Effector CD4-positive, alpha-beta T cell (primary cell): ENCODE measurements around the gene GAB4.
"Not testable (repeated sequence)": the region's sequence is repeated elsewhere in the genome, so short reads cannot be mapped to it uniquely, and the experiment has no call there.

Experiments
- DNase-seq: peaks from one replicate; pipeline ENCODE4 v3.0.0-alpha.2; 2020

Gene GAB4

GRCh38 chr22:16958475-16958874 is 49.5 kb downstream of the GAB4 start:
- no peak for DNase-seq

- DNase-seq: no peak
Observed at GRCh38 chr22:16957781-16958180, 50.2 kb downstream of the GAB4 start.

GRCh38 chr22:16956290-16956689 is 51.7 kb downstream of the GAB4 start:
- DNase-seq: no peak

- no peak for DNase-seq
Observed at GRCh38 chr22:16955678-16956210, 52.3 kb downstream of the GAB4 start.

GRCh38 chr22:16955081-16955480 is 52.9 kb downstream of the GAB4 start:
- DNase-seq: no peak

- DNase-seq: no peak
Observed at GRCh38 chr22:16954060-16954403, 54.0 kb downstream of the GAB4 start.

GRCh38 chr22:16953206-16954059 is 54.6 kb downstream of the GAB4 start:
- DNase-seq: no peak

- no peak for DNase-seq
Observed at GRCh38 chr22:16949561-16949960, 58.5 kb downstream of the GAB4 start.

- DNase-seq: no peak
Observed at GRCh38 chr22:16937811-16938210, 70.2 kb downstream of the GAB4 start.

GRCh38 chr22:16937209-16937608 is 70.8 kb downstream of the GAB4 start:
- DNase-seq: not testable (repeated sequence)

- no peak for DNase-seq
Observed at GRCh38 chr22:16936625-16937024, 71.4 kb downstream of the GAB4 start.

GRCh38 chr22:16935209-16935608 is 72.8 kb downstream of the GAB4 start:
- DNase-seq: no peak

- no peak for DNase-seq
Observed at GRCh38 chr22:16933291-16934282, 74.4 kb downstream of the GAB4 start.

GRCh38 chr22:16932577-16932976 is 75.4 kb downstream of the GAB4 start:
- DNase-seq: no peak

- DNase-seq: no peak
Observed at GRCh38 chr22:16925407-16925966, 82.5 kb downstream of the GAB4 start.

- DNase-seq: no peak
Observed at GRCh38 chr22:16922706-16923105, 85.3 kb downstream of the GAB4 start.

- no peak for DNase-seq
Observed at GRCh38 chr22:16922076-16922475, 85.9 kb downstream of the GAB4 start.

GRCh38 chr22:16917144-16918003 is 90.6 kb downstream of the GAB4 start:
- peak; percentile 7 for DNase-seq

- no peak for DNase-seq
Observed at GRCh38 chr22:16915701-16916100, 92.3 kb downstream of the GAB4 start.

GRCh38 chr22:16914911-16915310 is 93.1 kb downstream of the GAB4 start:
- DNase-seq: not testable (repeated sequence)

GRCh38 chr22:16914006-16914405 is 94.0 kb downstream of the GAB4 start:
- no peak for DNase-seq

GRCh38 chr22:16912281-16912680 is 95.7 kb downstream of the GAB4 start:
- no peak for DNase-seq
